Measurements from ENCODE around the gene CRYBG1. TPM values are rescaled to one million over a fixed set of nuclear protein-coding genes. Genes with fewer than 3 reads are reported as not detected.

The CRYBG1 gene
- polyA plus RNA-seq, 3 donors = 18.2 to 25.4 (median 24.1) TPM

DNA sequence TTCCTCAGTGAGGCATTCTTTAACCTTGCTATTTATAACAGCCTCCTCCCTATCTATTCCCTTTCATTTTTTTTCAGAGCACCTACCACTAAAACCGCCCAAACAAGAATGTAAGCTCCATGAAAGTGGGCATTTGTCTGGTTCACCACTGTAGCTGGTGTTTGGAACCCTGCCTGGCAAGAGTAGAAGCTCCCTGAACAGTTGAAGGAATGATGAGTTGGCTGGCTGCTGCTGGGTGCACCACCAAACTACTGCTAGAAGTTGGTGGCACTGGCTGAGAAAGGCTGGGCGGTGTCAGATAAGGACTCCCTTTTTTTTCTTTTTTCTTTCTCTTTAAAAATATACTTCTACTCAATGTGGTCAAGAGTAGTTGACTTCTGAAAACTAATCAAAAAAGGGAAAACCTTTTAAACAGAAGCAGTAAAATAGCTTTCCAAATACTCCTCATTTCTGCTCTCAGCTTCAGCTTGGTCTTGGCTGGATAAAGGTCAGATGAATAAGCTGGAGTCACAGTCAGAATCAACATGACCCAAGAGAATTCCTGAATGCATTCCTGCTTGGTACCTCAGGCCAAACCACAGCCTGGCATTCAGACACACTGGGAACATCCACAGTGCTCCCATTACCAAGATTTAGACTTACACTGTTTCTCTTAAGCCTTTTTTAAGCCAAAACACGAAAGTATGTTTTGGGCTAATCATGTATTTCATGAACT lies 230.8 kb downstream of the CRYBG1 start:
- no peak for DNase-seq (ENCODE audit: extremely low read depth in 1 of 11, low read depth in 9 of 11, low spot score in 4 of 11)

DNA sequence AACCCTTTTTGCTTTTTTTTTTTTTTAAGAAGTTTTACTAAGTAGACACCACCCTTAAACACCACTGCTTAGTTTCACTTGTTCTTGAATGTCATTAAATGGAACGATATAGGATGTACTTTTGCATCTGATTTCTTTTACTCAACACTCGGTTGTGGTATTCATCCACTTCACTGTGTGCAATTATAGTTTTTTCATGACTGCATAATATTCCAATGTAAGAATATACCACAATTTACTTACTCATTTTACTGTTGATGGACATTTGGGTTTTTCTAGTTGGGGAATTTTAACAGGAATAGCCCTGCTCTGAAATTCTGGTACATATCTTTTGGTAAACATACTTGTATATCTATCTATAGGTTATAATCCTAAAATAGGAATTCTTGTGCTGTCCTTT lies 238.9 kb downstream of the CRYBG1 start:
- no peak for DNase-seq (ENCODE audit: extremely low read depth in 1 of 11, low read depth in 9 of 11, low spot score in 4 of 11)

DNA sequence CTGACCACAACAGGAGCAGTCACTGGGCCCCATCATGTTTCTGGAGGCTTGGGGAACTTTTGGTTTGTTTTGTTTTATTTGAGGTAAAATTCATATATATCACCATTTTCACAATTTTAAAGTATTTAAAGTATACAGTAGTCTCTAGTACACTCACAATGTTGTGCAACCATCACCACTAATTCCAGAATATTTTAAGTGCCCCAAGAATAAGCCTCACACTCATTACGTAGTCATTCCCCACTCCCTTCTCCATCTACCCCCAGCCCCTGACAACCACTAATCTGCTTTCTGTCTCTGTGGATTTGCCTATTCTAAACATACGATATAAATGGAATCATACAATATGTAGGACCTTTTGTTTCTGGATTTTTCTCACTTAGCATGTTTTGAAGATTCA lies 239.8 kb downstream of the CRYBG1 start:
- no peak for DNase-seq (ENCODE audit: extremely low read depth in 1 of 11, low read depth in 9 of 11, low spot score in 4 of 11)

DNA sequence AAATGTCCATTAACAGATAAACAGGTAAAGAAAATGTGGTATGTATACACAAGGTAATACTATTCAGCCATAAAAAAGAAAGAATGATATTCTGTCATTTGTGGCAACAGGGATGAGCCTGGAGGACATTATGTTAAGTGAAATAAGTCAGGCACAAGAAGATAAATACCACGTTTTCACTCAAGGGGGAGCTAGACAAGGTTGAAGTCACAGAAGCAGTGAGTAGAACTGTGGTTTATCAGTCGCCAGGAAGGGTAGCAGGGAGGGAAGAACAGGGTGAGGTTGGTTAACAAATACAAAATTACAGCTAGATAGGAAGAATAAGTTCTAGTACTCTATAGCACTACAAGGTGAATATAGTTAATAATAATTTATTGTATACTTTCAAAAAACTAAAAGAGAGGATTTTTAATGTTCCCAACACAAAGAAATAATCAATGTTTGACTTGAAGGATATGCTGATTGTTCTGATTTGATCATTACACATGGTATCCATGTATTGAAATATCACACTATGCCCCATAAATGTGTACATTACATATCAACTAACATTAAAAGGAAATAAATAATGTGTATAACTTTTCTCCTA lies 247.7 kb downstream of the CRYBG1 start:
- DNase-seq (ENCODE audit: extremely low read depth in 1 of 11, low read depth in 9 of 11, low spot score in 4 of 11) = no peak

DNA sequence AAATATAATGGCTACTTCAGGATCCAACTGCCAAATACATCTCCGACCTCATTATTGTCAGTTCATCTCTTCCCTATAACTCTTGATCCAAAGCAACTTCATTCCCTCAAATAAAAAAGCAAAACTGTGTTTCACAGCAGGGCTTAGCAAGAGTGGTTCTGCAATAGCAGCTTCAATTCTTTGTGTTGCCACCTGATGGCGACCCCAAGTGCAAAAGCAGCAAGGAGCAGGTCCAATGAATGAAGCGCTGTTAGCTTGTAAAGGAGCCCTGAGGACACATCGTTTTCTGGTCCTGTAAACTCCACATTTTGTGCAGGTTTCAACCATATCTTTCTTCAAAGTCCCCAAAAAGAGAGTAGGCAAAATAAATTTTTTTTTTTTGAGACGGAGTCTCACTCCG lies 249.2 kb downstream of the CRYBG1 start:
- DNase-seq (ENCODE audit: extremely low read depth in 1 of 11, low read depth in 9 of 11, low spot score in 4 of 11) = no peak

DNA sequence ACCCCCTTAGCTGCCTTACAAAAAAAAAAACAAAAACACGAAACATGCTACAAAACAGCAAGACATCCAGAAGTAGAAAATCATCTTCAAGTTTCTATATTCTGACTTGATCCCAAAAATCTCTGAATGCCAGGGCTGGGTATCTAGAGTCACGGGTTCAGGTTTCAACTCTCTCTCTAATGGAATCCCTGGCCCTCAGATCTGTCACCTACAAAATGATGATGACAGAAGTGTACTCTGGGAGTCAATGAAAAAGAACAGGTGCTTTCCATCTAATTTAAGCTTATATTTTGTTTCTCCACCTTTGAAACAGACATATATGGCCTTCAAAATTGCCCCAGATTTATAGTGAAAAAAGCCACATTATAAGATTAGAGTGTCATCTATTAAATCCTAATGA lies 250.5 kb downstream of the CRYBG1 start:
- no peak for DNase-seq (ENCODE audit: extremely low read depth in 1 of 11, low read depth in 9 of 11, low spot score in 4 of 11)

DNA sequence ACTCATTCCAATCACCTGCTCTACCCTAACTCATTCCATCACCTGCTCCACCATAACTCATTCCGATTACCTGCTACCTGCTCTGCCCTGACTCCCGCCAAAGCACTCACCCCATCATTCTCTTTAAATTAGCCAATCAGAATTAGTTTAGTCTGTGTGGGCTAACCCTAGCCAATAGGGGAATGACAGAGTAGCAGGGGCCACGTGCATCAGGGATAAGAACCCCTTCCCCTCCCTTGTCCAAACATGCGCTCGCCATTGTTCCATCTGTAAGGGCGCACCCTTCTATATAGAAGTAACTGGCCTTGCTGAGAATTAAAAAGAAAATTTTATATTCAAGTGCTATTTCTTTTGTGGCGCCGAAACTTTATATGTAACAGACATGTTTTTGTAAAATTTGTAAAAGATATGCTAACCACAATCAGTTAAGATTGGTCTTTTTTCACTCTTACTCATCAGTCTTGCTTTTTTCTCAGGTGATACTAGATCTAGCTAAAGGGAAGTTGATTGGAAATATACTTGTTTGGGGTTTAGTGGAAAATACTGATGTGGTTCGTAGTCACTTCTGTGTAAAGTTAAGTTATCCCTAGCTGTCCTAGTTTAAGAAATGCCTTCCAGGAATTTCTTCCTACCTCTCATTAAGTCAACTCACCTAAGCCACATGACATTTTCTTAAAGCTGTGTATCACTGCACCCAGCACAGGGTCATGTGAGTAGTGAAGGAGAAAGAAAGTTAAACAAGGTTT lies 252.3 kb downstream of the CRYBG1 start:
- DNase-seq (ENCODE audit: extremely low read depth in 1 of 11, low read depth in 9 of 11, low spot score in 4 of 11) = no peak

DNA sequence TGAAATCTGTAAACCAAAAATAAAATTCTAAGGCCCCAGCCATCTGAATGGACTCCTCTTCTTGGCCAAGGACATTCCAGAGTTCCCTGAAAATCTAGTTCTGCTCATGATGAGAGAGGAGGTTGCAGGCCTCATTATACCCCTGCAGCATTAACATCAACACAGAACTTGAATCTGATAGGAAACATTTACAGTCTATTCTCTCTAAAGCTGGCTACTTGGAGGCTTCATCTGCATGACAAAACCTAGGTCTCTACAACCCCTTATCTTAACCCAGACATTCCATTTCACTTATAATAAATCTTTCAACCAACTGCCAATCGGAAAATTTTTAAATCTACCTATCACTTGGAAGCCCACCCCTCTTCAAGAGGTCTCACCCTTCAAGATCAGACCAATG lies 253.1 kb downstream of the CRYBG1 start:
- DNase-seq (ENCODE audit: extremely low read depth in 1 of 11, low read depth in 9 of 11, low spot score in 4 of 11) = no peak

DNA sequence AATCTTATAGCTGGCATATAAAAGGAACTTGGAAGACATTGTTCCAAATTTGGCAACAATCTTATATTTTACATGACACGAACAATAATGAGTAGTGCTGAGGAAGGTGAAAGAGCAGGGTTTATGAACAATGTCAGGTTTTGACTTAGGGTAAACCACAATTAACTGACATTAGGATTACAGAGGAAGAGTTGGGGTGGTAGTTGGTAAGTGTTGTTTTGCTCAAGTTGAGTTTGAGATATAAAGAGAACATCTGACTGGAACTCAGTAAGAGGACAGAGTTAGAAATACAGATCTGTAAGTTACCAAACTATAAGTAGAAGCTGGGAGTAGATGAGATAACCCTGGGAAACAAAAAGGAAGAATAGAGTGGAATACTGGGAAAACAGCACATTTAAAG lies 253.6 kb downstream of the CRYBG1 start:
- no peak for DNase-seq (ENCODE audit: extremely low read depth in 1 of 11, low read depth in 9 of 11, low spot score in 4 of 11)

DNA sequence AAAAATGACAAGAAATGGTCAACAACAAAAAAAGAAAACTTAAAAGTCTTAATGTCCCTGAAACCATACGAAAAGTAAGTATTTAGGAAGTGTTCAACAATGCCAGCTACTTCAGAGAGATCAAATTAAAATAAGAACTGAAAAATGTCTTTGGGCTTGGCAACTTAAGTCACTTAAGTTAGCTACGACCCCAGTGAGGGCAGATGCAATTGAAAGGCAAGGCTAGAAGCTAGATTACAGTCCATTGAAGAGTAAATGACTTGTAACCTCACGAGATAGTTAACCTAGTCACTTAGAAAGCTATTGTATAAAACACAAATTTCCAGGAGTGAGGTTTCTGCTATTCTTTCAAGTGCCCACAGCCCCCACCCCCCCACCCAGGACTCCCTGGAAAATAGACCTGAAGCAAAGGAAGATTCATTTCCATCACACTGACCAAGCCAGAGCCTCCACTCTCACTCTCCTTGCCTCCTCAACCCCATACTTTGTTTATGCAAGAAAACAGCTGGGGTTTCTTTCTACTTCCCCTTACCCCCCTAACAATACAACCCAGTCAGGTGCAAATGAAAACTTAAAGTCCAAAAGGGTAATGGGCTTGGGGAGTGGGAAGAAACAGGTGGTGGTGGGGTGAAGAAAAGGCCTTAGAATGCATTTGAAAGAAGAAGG lies 254.2 kb downstream of the CRYBG1 start:
- DNase-seq (ENCODE audit: extremely low read depth in 1 of 11, low read depth in 9 of 11, low spot score in 4 of 11) = no peak

DNA sequence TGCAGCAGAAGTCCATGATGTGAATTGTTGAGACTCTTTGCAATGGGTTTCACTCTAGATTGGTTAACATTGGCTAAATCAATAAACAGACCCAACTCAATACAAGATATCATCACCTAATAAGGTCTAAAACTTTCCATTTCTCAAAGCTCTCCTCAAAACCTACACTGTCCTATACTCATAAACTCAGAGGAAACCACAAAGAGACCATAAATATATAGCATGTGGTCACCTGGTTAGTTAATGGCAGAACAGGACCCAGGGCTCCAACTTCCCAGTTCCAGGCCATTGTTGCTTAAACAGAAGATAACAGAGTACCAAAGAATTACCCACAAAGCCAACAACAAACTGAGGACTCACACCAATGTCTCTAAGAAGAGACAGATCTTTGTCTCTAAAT lies 256.8 kb downstream of the CRYBG1 start:
- no peak for DNase-seq (ENCODE audit: extremely low read depth in 1 of 11, low read depth in 9 of 11, low spot score in 4 of 11)

DNA sequence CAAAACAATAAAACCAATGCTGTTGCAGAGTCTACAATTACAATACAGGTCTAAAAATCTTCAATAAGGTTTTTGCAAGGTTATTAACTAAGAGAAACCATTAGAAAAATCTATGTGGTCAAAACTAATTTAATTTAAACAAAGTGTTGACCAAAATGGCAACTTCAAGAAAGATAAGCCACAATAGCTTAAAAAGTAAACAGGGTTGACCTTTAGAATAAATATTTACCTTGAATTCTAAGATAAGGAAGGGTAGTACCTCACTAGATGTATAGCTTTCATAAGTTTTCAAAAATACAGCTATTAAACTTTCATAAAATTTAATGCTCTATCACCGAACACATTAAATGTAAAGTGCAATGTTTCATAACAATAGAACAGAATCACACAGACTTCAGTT lies 257.3 kb downstream of the CRYBG1 start:
- no peak for DNase-seq (ENCODE audit: extremely low read depth in 1 of 11, low read depth in 9 of 11, low spot score in 4 of 11)

DNA sequence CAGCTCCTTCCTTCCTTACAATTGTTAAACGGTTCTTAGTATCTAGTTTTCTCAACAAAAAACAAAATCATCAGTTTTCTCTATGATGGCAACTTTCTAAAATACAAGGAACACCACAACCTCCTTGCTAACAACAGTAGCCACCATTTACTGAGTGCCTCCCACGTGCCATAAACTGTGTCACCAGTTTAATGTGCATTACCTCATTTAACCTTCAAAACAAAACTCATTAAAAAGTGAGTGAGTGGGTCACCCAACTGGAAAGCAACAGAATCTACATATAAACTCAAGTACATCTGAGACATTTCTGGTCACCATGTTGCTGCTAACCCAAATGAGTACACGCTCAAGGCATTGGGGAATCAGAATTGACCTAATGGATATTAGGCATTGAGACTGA lies 257.8 kb downstream of the CRYBG1 start:
- no peak for DNase-seq (ENCODE audit: extremely low read depth in 1 of 11, low read depth in 9 of 11, low spot score in 4 of 11)

DNA sequence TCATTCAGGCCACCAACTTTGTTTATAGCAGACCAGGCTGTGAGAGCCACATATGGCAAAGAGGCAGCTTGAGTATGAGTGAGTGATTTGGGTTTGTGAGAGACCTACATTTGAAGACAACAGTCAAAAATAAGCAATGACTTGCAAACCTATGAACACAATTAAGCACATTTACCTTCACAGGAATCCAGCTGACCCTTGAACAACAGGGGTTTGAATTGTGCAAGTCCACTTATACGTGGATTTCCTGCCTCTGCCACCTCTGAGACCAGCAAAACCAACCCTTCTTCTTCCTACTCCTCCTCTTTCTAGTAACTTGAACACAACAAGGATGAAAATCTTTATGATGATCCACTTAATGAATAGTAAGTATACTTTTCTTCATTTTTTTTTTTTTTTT lies 258.7 kb downstream of the CRYBG1 start:
- DNase-seq (ENCODE audit: extremely low read depth in 1 of 11, low read depth in 9 of 11, low spot score in 4 of 11) = no peak

DNA sequence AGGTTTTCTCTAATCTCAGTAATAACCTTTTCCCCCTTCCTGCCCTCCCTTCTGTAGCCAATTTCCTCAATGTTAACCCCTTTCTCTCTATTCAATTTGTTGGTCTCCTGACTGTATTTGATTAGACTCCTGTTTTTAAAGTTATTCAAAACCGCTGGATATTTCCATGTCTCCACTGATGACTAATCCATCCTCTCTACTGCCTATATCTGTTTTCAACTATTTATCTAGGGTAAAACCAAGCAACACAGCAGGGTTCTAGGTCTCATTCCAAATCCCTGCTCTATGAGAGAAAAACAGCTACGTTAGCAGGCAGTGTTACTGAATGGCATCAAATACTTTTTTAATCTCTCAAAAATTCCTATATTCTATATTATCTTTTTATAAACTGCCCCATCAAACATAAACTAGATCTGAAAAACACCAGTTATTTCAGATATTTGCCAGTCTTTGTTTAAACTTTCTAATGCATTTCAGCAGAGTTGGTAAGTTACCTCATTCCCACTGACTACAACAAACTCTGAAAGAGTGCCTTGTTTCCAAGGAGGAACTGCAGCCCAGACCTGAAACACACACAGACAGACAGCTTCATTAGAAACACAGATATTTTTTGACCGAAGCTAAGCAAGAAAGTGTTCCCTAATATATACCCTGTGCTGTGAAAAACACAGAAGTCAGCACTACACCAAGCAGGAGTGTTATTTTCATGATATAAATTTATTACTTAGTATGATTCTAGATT lies 260.6 kb downstream of the CRYBG1 start:
- no peak for DNase-seq (ENCODE audit: extremely low read depth in 1 of 11, low read depth in 9 of 11, low spot score in 4 of 11)
